Measurements from ENCODE around the gene CORO2B.

CORO2B gene

GRCh38 chr15:68635141-68635540 lies 56.3 kb downstream of the CORO2B start:
- no peak overlapping the region for H3K4me3 ChIP-seq (ENCODE audit: control insufficient read depth in 1 of 7, extremely low read depth in 1 of 7, insufficient read depth in 4 of 7, low read depth in 2 of 7, low read length in 6 of 7)
- no peaks in the 10 kb centered on the region for H3K27me3 ChIP-seq (replicated peaks in 2 of 5; ENCODE audit: control insufficient read depth in 4 of 5, insufficient read depth in 5 of 5, low read length in 4 of 5)
- H3K4me1 ChIP-seq (ENCODE audit: control extremely low read depth in 1 of 4, control insufficient read depth in 4 of 4, insufficient read depth in 4 of 4, low read length in 3 of 4): peaks cover 0 to 21% (median 15%) of the 10 kb centered on the region in 4 experiments
- POLR2A ChIA-PET: no interaction called here
- no peaks in the 10 kb centered on the region for H3K9me3 ChIP-seq (ENCODE audit: control extremely low read depth in 1 of 5, control insufficient read depth in 4 of 5, insufficient read depth in 2 of 5, low read depth in 1 of 5, low read length in 4 of 5)
- DNase-seq: no peak
- 84% methylated on average over 2 of the region's 2 CpGs for WGBS (ENCODE audit: insufficient coverage)
- H3K36me3 ChIP-seq (ENCODE audit: control insufficient read depth in 4 of 4, insufficient read depth in 4 of 4, low read length in 3 of 4): no peaks in the 10 kb centered on the region
- CTCF ChIA-PET: interaction anchor here (1.1 to 1.9 kb wide), 3 partner anchors 16 to 85 kb away, joined by 3 to 8 read pairs (median 5); no protein-coding TSS in a partner anchor
- no peak overlapping the region for H3K27ac ChIP-seq (ENCODE audit: insufficient read depth in 1 of 2, low read depth in 1 of 2, low read length in 2 of 2, poor library complexity in 1 of 2, severe bottlenecking in 2 of 2)

DNA sequence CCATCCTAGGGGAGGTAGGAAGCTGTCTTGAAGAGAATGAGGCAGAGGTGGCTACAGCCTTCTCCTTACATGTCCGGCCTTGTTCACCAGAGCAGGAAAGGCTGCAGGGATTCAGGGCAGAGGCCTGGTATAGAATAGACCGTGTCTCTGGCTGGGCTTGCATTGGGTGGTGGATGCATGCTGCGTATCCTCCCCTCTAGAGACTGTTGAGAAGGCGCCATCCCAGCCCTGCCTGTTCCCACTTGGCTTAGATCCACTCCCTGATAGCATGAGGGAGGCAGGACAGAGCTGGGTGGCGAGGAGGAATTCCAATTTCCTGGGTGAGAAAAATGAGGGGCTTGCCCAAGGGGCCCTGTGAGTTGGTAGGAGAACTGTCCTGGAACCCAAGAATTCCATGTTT lies 57.5 kb downstream of the CORO2B start:
- Histone ChIP-seq H3K27ac (ENCODE audit: insufficient read depth in 1 of 2, low read depth in 1 of 2, low read length in 2 of 2, poor library complexity in 1 of 2, severe bottlenecking in 2 of 2) (no peak overlapping the region), H3K4me3 (ENCODE audit: control insufficient read depth in 1 of 7, extremely low read depth in 1 of 7, insufficient read depth in 4 of 7, low read depth in 2 of 7, low read length in 6 of 7) (no peak overlapping the region), H3K27me3 (replicated peaks in 2 of 5; ENCODE audit: control insufficient read depth in 4 of 5, insufficient read depth in 5 of 5, low read length in 4 of 5) (no peaks in the 10 kb centered on the region), H3K36me3 (ENCODE audit: control insufficient read depth in 4 of 4, insufficient read depth in 4 of 4, low read length in 3 of 4) (no peaks in the 10 kb centered on the region), H3K4me1 (ENCODE audit: control extremely low read depth in 1 of 4, control insufficient read depth in 4 of 4, insufficient read depth in 4 of 4, low read length in 3 of 4) (peaks cover 0 to 19% (median 15%) of the 10 kb centered on the region in 4 experiments), H3K9me3 (ENCODE audit: control extremely low read depth in 1 of 5, control insufficient read depth in 4 of 5, insufficient read depth in 2 of 5, low read depth in 1 of 5, low read length in 4 of 5) (no peaks in the 10 kb centered on the region)
- 93% methylated on average over 3 of the region's 5 CpGs for WGBS (ENCODE audit: insufficient coverage)
- no peak for DNase-seq
- ChIA-PET POLR2A (no interaction called here), CTCF (interaction anchor here (0.7 to 2.7 kb wide), 4 partner anchors 13 to 38 kb away, joined by 3 to 12 read pairs (median 3); no protein-coding TSS in a partner anchor)

GRCh38 chr15:68637767-68638404 lies 59.1 kb downstream of the CORO2B start:
- Histone ChIP-seq H3K36me3 (ENCODE audit: control insufficient read depth in 4 of 4, insufficient read depth in 4 of 4, low read length in 3 of 4) (no peaks in the 10 kb centered on the region), H3K4me3 (ENCODE audit: control insufficient read depth in 1 of 7, extremely low read depth in 1 of 7, insufficient read depth in 4 of 7, low read depth in 2 of 7, low read length in 6 of 7) (no peak overlapping the region), H3K27ac (ENCODE audit: insufficient read depth in 1 of 2, low read depth in 1 of 2, low read length in 2 of 2, poor library complexity in 1 of 2, severe bottlenecking in 2 of 2) (no peak overlapping the region), H3K9me3 (ENCODE audit: control extremely low read depth in 1 of 5, control insufficient read depth in 4 of 5, insufficient read depth in 2 of 5, low read depth in 1 of 5, low read length in 4 of 5) (no peaks in the 10 kb centered on the region), H3K27me3 (replicated peaks in 2 of 5; ENCODE audit: control insufficient read depth in 4 of 5, insufficient read depth in 5 of 5, low read length in 4 of 5) (no peaks in the 10 kb centered on the region), H3K4me1 (ENCODE audit: control extremely low read depth in 1 of 4, control insufficient read depth in 4 of 4, insufficient read depth in 4 of 4, low read length in 3 of 4) (peaks cover 0 to 18% (median 14%) of the 10 kb centered on the region in 4 experiments)
- ChIA-PET CTCF (interaction anchor here (0.7 to 2.7 kb wide), 2 partner anchors 10 to 13 kb away, joined by 3 to 12 read pairs; no protein-coding TSS in a partner anchor), POLR2A (no interaction called here)
- no peak for DNase-seq
- 90% methylated on average over 4 of the region's 5 CpGs for WGBS (ENCODE audit: insufficient coverage)

DNA sequence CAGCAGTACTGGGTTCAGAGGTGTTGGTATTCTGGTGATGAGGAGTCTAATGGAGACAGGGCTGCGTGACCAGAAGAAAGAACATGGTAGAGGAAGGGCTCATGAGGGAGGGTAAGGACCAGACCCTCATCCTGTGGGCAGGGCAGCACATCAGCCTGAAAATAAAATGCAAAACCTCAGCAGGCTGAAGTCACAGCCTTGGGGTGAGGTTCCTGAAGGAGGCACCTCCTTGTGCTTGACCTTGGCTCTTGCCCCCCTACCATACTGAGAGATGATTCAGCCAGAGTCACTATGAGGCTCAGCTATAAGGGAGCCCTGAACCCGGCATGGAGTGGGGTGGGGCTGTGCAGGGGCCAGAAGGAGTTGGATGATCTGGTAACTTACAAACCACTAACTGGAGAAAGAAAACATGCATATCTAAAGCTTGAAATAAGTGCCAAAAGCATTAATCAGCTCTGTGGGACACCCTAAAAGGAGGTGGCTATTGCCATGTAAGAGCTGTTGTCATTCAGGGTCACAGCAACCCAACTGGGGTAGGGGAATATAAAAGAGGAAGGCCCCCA lies 60.2 kb downstream of the CORO2B start:
- POLR2A ChIA-PET: no interaction called here
- Histone ChIP-seq H3K27me3 (replicated peaks in 2 of 5; ENCODE audit: control insufficient read depth in 4 of 5, insufficient read depth in 5 of 5, low read length in 4 of 5) (no peaks in the 10 kb centered on the region), H3K27ac (ENCODE audit: insufficient read depth in 1 of 2, low read depth in 1 of 2, low read length in 2 of 2, poor library complexity in 1 of 2, severe bottlenecking in 2 of 2) (no peak overlapping the region), H3K36me3 (ENCODE audit: control insufficient read depth in 4 of 4, insufficient read depth in 4 of 4, low read length in 3 of 4) (no peaks in the 10 kb centered on the region), H3K9me3 (ENCODE audit: control extremely low read depth in 1 of 5, control insufficient read depth in 4 of 5, insufficient read depth in 2 of 5, low read depth in 1 of 5, low read length in 4 of 5) (no peaks in the 10 kb centered on the region), H3K4me1 (ENCODE audit: control extremely low read depth in 1 of 4, control insufficient read depth in 4 of 4, insufficient read depth in 4 of 4, low read length in 3 of 4) (peaks cover 0 to 10% (median 7%) of the 10 kb centered on the region in 4 experiments), H3K4me3 (ENCODE audit: control insufficient read depth in 1 of 7, extremely low read depth in 1 of 7, insufficient read depth in 4 of 7, low read depth in 2 of 7, low read length in 6 of 7) (no peak overlapping the region)
- no peak for DNase-seq
- CTCF ChIA-PET: no interaction called here
- WGBS (ENCODE audit: insufficient coverage): 100% methylated on average over 2 of the region's 2 CpGs

GRCh38 chr15:68639926-68640600 lies 61.3 kb downstream of the CORO2B start:
- ChIA-PET POLR2A (interaction anchor here (0.5 kb wide), 1 partner anchor 116 kb away, joined by 3 read pairs; no protein-coding TSS in a partner anchor), CTCF (interaction anchor here (1.0 kb wide), 1 partner anchor 14 kb away, joined by 4 read pairs; no protein-coding TSS in a partner anchor)

GRCh38 chr15:68640791-68641331 lies 62.1 kb downstream of the CORO2B start:
- 90% methylated on average over 7 of the region's 8 CpGs for WGBS (ENCODE audit: insufficient coverage)
- no peak for DNase-seq
- Histone ChIP-seq H3K36me3 (ENCODE audit: control insufficient read depth in 4 of 4, insufficient read depth in 4 of 4, low read length in 3 of 4) (no peaks in the 10 kb centered on the region), H3K9me3 (ENCODE audit: control extremely low read depth in 1 of 5, control insufficient read depth in 4 of 5, insufficient read depth in 2 of 5, low read depth in 1 of 5, low read length in 4 of 5) (no peaks in the 10 kb centered on the region), H3K4me3 (ENCODE audit: control insufficient read depth in 1 of 7, extremely low read depth in 1 of 7, insufficient read depth in 4 of 7, low read depth in 2 of 7, low read length in 6 of 7) (no peak overlapping the region), H3K27ac (ENCODE audit: insufficient read depth in 1 of 2, low read depth in 1 of 2, low read length in 2 of 2, poor library complexity in 1 of 2, severe bottlenecking in 2 of 2) (no peak overlapping the region), H3K27me3 (replicated peaks in 2 of 5; ENCODE audit: control insufficient read depth in 4 of 5, insufficient read depth in 5 of 5, low read length in 4 of 5) (no peaks in the 10 kb centered on the region), H3K4me1 (ENCODE audit: control extremely low read depth in 1 of 4, control insufficient read depth in 4 of 4, insufficient read depth in 4 of 4, low read length in 3 of 4) (peaks cover 0 to 4% (median 0%) of the 10 kb centered on the region in 4 experiments)
- ChIA-PET POLR2A (no interaction called here), CTCF (interaction anchor here (1.0 kb wide), 1 partner anchor 13 kb away, joined by 4 read pairs; no protein-coding TSS in a partner anchor)

More at GRCh38 chr15:68639926-68640600, 61.3 kb downstream of the CORO2B start:
- Histone ChIP-seq H3K9me3 (ENCODE audit: control extremely low read depth in 1 of 5, control insufficient read depth in 4 of 5, insufficient read depth in 2 of 5, low read depth in 1 of 5, low read length in 4 of 5) (no peaks in the 10 kb centered on the region), H3K27me3 (replicated peaks in 2 of 5; ENCODE audit: control insufficient read depth in 4 of 5, insufficient read depth in 5 of 5, low read length in 4 of 5) (no peaks in the 10 kb centered on the region), H3K36me3 (ENCODE audit: control insufficient read depth in 4 of 4, insufficient read depth in 4 of 4, low read length in 3 of 4) (no peaks in the 10 kb centered on the region), H3K4me1 (ENCODE audit: control extremely low read depth in 1 of 4, control insufficient read depth in 4 of 4, insufficient read depth in 4 of 4, low read length in 3 of 4) (peaks cover 0 to 6% (median 2%) of the 10 kb centered on the region in 4 experiments), H3K27ac (ENCODE audit: insufficient read depth in 1 of 2, low read depth in 1 of 2, low read length in 2 of 2, poor library complexity in 1 of 2, severe bottlenecking in 2 of 2) (no peak overlapping the region), H3K4me3 (ENCODE audit: control insufficient read depth in 1 of 7, extremely low read depth in 1 of 7, insufficient read depth in 4 of 7, low read depth in 2 of 7, low read length in 6 of 7) (no peak overlapping the region)
- DNase-seq: no peak
- WGBS (ENCODE audit: insufficient coverage): 95% methylated on average over 7 of the region's 7 CpGs

All from common myeloid progenitor, CD34-positive (primary cell).